HG03558 (cell line): Measurements from ENCODE around the gene SOD2.
A peak's percentile ranks its signal among the peaks of the same experiment; 100 is the strongest.
"Not testable (repeated sequence)": the region's sequence is repeated elsewhere in the genome, so short reads cannot be mapped to it uniquely, and the experiment has no call there.

ENCODE experiments used
- ATAC-seq: cut with Tn5 transposase; IDR thresholded peaks from one replicate; pipeline ENCODE4 v1.9.1; 2021; ENCODE audit warnings: moderate number of reproducible peaks; ENCODE audit not compliant: unreplicated experiment; ENCODE audit errors: extremely low read depth

The SOD2 gene

GRCh38 chr6:159693128-159693893, at the start of gene SOD2:
SOD2 (minus strand) TSS chr6:159693241; CDS start chr6:159693167, 74 bp downstream.
- ATAC-seq = peak; percentile 63

DNA sequence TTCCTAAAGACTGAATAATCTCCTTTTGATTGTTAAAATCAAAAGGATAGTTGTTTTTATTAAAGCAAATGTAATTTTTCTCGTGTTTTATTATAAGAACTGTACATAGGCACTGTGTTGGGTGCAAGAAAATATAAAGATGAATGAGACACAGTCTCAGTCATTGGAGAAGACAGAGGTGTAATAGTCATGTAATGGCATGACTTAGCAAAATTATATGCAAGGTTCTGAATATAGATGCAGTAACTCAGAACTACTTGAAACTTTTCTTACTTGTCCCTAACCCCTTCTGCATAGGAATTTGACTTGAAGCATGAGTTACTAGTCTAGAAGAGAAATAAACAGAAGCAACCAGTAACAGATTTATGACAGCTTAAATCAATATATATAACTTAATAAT, 49.1 kb upstream of the SOD2 start:
- ATAC-seq = no peak

GRCh38 chr6:159739341-159739740, 46.3 kb upstream of the SOD2 start:
- no peak for ATAC-seq

GRCh38 chr6:159736908-159737307, 43.9 kb upstream of the SOD2 start:
- no peak for ATAC-seq

- ATAC-seq = not testable (repeated sequence)
Measured at GRCh38 chr6:159733395-159733794, 40.4 kb upstream of the SOD2 start.

- not testable (repeated sequence) for ATAC-seq
Measured at GRCh38 chr6:159732550-159732949, 39.5 kb upstream of the SOD2 start.

DNA sequence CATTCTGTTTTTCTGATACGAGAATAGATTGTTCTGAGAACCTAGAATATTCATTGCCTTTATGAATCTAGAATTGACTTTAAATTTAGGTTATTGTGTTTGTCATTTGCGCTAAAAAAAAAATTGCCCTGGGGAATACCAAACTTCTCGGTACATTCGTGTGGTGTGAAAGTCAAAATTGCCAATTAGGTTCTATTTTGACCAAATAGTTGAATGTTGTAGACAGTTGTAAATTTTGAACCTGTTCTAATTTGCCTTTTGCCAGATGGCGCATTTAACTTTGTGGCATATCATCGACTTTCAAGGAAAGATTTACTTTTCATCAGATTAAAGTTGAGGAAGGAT, 37.3 kb upstream of the SOD2 start:
- ATAC-seq = no peak

GRCh38 chr6:159729598-159730331, 36.7 kb upstream of the SOD2 start:
- ATAC-seq = no peak

- ATAC-seq = no peak
Measured at GRCh38 chr6:159728531-159728964, 35.5 kb upstream of the SOD2 start.

DNA sequence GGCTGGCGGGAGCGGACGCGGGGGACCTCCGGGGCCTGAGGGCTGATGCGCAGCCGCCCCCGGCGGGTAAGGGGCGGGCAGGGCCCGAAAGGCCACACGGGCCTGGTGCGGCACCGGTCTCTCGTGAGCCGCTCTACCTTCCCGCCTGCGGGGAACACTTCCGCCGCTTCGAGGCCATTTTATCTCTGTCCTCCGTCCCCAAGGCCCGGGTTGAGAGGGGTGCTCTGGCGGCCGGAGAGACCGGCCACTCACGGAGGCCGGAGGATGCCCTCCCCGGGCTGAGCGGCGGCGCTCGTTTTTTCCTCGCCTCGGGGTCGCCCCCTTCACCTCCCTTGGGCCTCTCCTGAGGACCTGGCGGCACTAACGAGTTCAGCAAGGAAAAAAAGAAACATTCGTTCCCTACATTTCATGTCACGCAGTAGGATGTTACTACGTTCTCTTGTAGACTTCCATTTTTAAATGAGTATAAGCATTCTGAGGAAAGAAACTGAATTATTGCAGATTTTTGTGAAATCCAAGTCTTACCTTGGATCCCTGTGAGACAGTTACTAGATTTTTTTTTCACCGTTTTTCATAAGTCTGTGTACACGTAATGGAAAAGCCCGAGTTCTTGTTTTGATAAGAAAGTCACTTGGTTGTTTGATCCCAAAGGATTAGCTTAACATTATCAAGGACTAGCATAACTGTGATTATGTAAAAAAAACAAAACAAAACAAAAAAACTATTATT, 34.8 kb upstream of the SOD2 start:
- peak; percentile 15 for ATAC-seq

GRCh38 chr6:159726918-159727716, 34.1 kb upstream of the SOD2 start, which contains the start of gene WTAP:
WTAP (plus strand) TSS chr6:159727506; CDS start chr6:159736266, 8,760 bp downstream.
- peak; percentile 59 for ATAC-seq

- ATAC-seq = no peak
Measured at GRCh38 chr6:159726255-159726917, 33.3 kb upstream of the SOD2 start.

GRCh38 chr6:159725208-159725607, 32.2 kb upstream of the SOD2 start:
- not testable (repeated sequence) for ATAC-seq

- no peak for ATAC-seq
Measured at GRCh38 chr6:159724778-159725177, 31.7 kb upstream of the SOD2 start.

GRCh38 chr6:159723259-159723658, 30.2 kb upstream of the SOD2 start:
- ATAC-seq = no peak

- no peak for ATAC-seq
Measured at GRCh38 chr6:159722655-159723054, 29.6 kb upstream of the SOD2 start.

GRCh38 chr6:159721981-159722380, 28.9 kb upstream of the SOD2 start:
- ATAC-seq = not testable (repeated sequence)

- ATAC-seq = no peak
Measured at GRCh38 chr6:159720708-159721107, 27.7 kb upstream of the SOD2 start.

DNA sequence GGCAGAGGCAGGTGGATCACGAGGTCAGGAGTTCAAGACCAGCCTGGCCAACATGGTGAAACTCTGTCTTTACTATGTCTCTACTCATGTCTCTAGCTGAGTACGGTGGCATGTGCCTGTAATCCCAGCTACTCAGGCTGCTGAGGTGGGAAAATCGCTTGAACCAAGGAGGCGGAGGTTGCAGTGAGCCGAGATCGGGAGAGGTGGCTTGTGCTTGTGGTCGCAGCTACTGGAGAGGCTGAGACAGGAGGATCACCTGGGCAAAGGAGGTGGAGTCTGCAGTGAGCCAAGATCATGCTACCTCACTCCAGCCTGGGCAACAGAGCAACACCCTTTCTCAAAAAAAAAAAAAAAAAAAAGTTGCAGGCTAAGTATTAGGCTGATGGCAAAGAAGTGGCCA, 26.2 kb upstream of the SOD2 start:
- no peak for ATAC-seq

- no peak for ATAC-seq
Measured at GRCh38 chr6:159718634-159719033, 25.6 kb upstream of the SOD2 start.
